GM23338 (cell line): ENCODE measurements around the gene MROH7. TPM values are rescaled to one million over a fixed set of nuclear protein-coding genes. Genes with fewer than 3 reads are reported as not detected.

ENCODE experiments used
- ATAC-seq: fragments of 200-7000 bp; cut with Tn5 transposase; 3 replicates; pipeline ENCODE4 v1.9.1; 2020
- DNase-seq: peaks from one replicate; pipeline ENCODE4 v3.0.0-alpha.2; 2015; ENCODE audit warnings: low spot score
- H2AFZ ChIP-seq: fragments of 200-600 bp; sonication (generic); 2 replicates; pipeline ENCODE4 v1.8.0; 2016; ENCODE audit warnings: antibody characterized with exemption, mild to moderate bottlenecking, moderate library complexity
- H3F3A ChIP-seq: fragments of 200-600 bp; sonication (generic); replicated peaks from 2 replicates; pipeline ENCODE4 v1.8.0; 2017; ENCODE audit warnings: antibody characterized with exemption, mixed run types, low read depth
- H3K27ac ChIP-seq: fragments of 200-600 bp; sonication (generic); 2 replicates; pipeline ENCODE4 v1.6.1; 2016; ENCODE audit warnings: low read depth
- H3K27me3 ChIP-seq: fragments of 200-600 bp; sonication (generic); 2 replicates; pipeline ENCODE4 v1.8.0; 2016; ENCODE audit warnings: mild to moderate bottlenecking, mixed run types, moderate library complexity; ENCODE audit not compliant: insufficient read depth
- H3K36me3 ChIP-seq: fragments of 200-600 bp; sonication (generic); 2 replicates; pipeline ENCODE4 v1.8.0; 2016; ENCODE audit warnings: mild to moderate bottlenecking; ENCODE audit not compliant: insufficient read depth
- H3K4me1 ChIP-seq: fragments of 200-600 bp; sonication (generic); 2 replicates; pipeline ENCODE4 v1.8.0; 2016; ENCODE audit warnings: mild to moderate bottlenecking, moderate library complexity; ENCODE audit not compliant: insufficient read depth
- H3K4me2 ChIP-seq: fragments of 200-600 bp; sonication (generic); 2 replicates; pipeline ENCODE4 v1.7.1; 2017; ENCODE audit warnings: mixed run types
- H3K4me3 ChIP-seq: fragments of 200-600 bp; sonication (generic); 2 replicates; pipeline ENCODE4 v1.6.1; 2016; ENCODE audit warnings: mixed run types
- H3K79me2 ChIP-seq: fragments of 200-600 bp; sonication (generic); replicated peaks from 2 replicates; pipeline ENCODE4 v1.8.0; 2017; ENCODE audit warnings: mild to moderate bottlenecking; ENCODE audit not compliant: insufficient read depth
- H3K9me2 ChIP-seq: fragments of 200-600 bp; sonication (generic); 2 replicates; pipeline ENCODE4 v1.8.0; 2017; ENCODE audit not compliant: insufficient read depth
- H4K20me1 ChIP-seq: fragments of 200-600 bp; sonication (generic); replicated peaks from 2 replicates; pipeline ENCODE4 v1.8.0; 2017; ENCODE audit warnings: mild to moderate bottlenecking; ENCODE audit not compliant: insufficient read depth
- H3K27ac Mint-ChIP-seq: 2 replicates; pipeline ENCODE4 v1.8.0; 2020; ENCODE audit warnings: inconsistent platforms, mild to moderate bottlenecking, moderate library complexity, mixed read lengths
- H3K27me3 Mint-ChIP-seq: 3 replicates; pipeline ENCODE4 v1.8.0; 2022; ENCODE audit warnings: low read depth, mild to moderate bottlenecking, moderate library complexity, mixed read lengths, inconsistent platforms; ENCODE audit not compliant: insufficient read depth, poor library complexity
- H3K36me3 Mint-ChIP-seq: 3 replicates; pipeline ENCODE4 v1.8.0; 2021; ENCODE audit warnings: low read depth, mild to moderate bottlenecking, inconsistent platforms, moderate library complexity, mixed read lengths
- H3K4me1 Mint-ChIP-seq: 3 replicates; pipeline ENCODE4 v1.8.0; 2020; ENCODE audit warnings: mild to moderate bottlenecking, inconsistent platforms, mixed read lengths
- H3K4me3 Mint-ChIP-seq: 3 replicates; pipeline ENCODE4 v1.8.0; 2021; ENCODE audit warnings: moderate library complexity, mild to moderate bottlenecking, inconsistent platforms, mixed read lengths
- H3K9me3 Mint-ChIP-seq: 3 replicates; pipeline ENCODE4 v1.8.0; 2020; ENCODE audit warnings: moderate library complexity, mild to moderate bottlenecking, inconsistent platforms, mixed read lengths
- CREB1 ChIP-seq: fragments of 250-450 bp; sonication (Bioruptor Pico); IDR thresholded peaks from 2 replicates; pipeline ENCODE4 v1.5.0; 2020; ENCODE audit warnings: low read depth, mild to moderate bottlenecking, moderate library complexity
- CTCF ChIP-seq, 2 experiments: fragments of 200-600 bp in 1 of 2; sonication (generic) in 1 of 2; conservative IDR thresholded peaks; 2 replicates each; pipeline versions ENCODE4 v1.5.1 to v1.6.1; 2016 to 2017; ENCODE audit warnings: antibody characterized with exemption in 2 of 2, low read depth in 2 of 2, mild to moderate bottlenecking in 2 of 2, moderate library complexity in 1 of 2
- EZH2 ChIP-seq: fragments of 200-600 bp; sonication (generic); IDR thresholded peaks from one replicate; pipeline ENCODE4 v1.8.0; 2017; ENCODE audit warnings: antibody characterized with exemption, mild to moderate bottlenecking, low read depth; ENCODE audit not compliant: unreplicated experiment
- EZH2phosphoT487 ChIP-seq: fragments of 200-600 bp; sonication (generic); IDR thresholded peaks from one replicate; pipeline ENCODE4 v1.8.1; 2018; ENCODE audit warnings: antibody characterized with exemption; ENCODE audit not compliant: unreplicated experiment
- JUNB ChIP-seq: IDR thresholded peaks from one replicate; pipeline ENCODE4 v1.6.1; 2016; ENCODE audit warnings: antibody characterized with exemption; ENCODE audit not compliant: unreplicated experiment
- NANOG ChIP-seq: IDR thresholded peaks from 2 replicates; pipeline ENCODE4 v1.6.1; 2016; ENCODE audit warnings: antibody characterized with exemption, borderline replicate concordance
- POLR2AphosphoS5 ChIP-seq: IDR thresholded peaks from 2 replicates; pipeline ENCODE4 v1.6.1; 2016; ENCODE audit warnings: antibody characterized with exemption, low read depth
- STAT1 ChIP-seq: IDR thresholded peaks from one replicate; pipeline ENCODE4 v1.6.1; 2016; ENCODE audit warnings: antibody characterized with exemption; ENCODE audit not compliant: unreplicated experiment
- ZNF114 ChIP-seq: fragments of 250-450 bp; sonication (Bioruptor Pico); IDR thresholded peaks from 2 replicates; pipeline ENCODE4 v1.5.0; 2020; ENCODE audit warnings: mild to moderate bottlenecking, moderate library complexity
- ZNF331 ChIP-seq: fragments of 250-450 bp; sonication (Bioruptor Pico); IDR thresholded peaks from 2 replicates; pipeline ENCODE4 v1.5.0; 2020; ENCODE audit warnings: low read depth, mild to moderate bottlenecking, moderate library complexity
- long read RNA-seq: library from polyadenylated mRNA; unstranded; transcript quantifications from one replicate; pipeline ENCODE4 v2.0.0, GENCODE V29; 2020; ENCODE audit not compliant: unreplicated experiment
- polyA plus RNA-seq: library from polyadenylated mRNA; unstranded; fragments of >200 nt; fragmentation: Nextera tagmentation; extraction: Ambion mirVana; gene quantifications from 2 replicates; pipeline ENCODE4 v1.2.1, GENCODE V29; 2016
- total RNA-seq: library from RNA; depleted of rRNA; stranded (reverse); fragments of >200 nt; shearing (Covaris generic); gene quantifications from 2 replicates; pipeline ENCODE4 v1.2.3, GENCODE V29; 2014; rRNA removed
- TF ChIP-seq, protein P1 (sequence below): fragments of 250-450 bp; sonication (Bioruptor Pico); IDR thresholded peaks from 2 replicates; pipeline ENCODE4 v1.5.0; 2020; ENCODE audit warnings: mild to moderate bottlenecking, moderate library complexity

MROH7 gene
- total RNA-seq: 0.17 TPM in 1 of 2 replicates, not detected in the other
- not detected in 2 replicates for polyA plus RNA-seq
- long read RNA-seq: 0 reads

GRCh38 chr1:54640863-54641836, at the start of gene MROH7:
Gene MROH7, plus strand, starts transcription at chr1:54641786. Its CDS starts 11,141 bp downstream, at chr1:54652927.
- no peak for DNase-seq
- no peaks in the 10 kb centered on the region for H4K20me1 ChIP-seq
- Mint-ChIP-seq H3K27me3 (peaks cover 8% of the 10 kb centered on the region), H3K4me1 (no peaks in the 10 kb centered on the region), H3K36me3 (peaks cover 7% of the 10 kb centered on the region; the same call in 1 of the 3 replicates), H3K4me3 (no peak within 1 kb of the TSS), H3K27ac (no peak within 1 kb of the TSS), H3K9me3 (peaks cover 26% of the 10 kb centered on the region)
- H3F3A ChIP-seq: no peaks in the 10 kb centered on the region
- no peaks in the 10 kb centered on the region for H3K27me3 ChIP-seq
- H3K4me1 ChIP-seq: no peaks in the 10 kb centered on the region
- no peak for TF ChIP-seq EZH2
- TF ChIP-seq NANOG: no peak
- TF ChIP-seq CREB1: no peak
- TF ChIP-seq EZH2phosphoT487: no peak
- TF ChIP-seq ZNF331 (CRISPR knock-in tag): no peak
- TF ChIP-seq STAT1: no peak
- no peak for TF ChIP-seq ZNF114
- TF ChIP-seq JUNB: no peak
- no peak for TF ChIP-seq CTCF (conservative IDR thresholded peaks at IDR 0.05; ENCODE audit: low read depth in 2 of 2)
- TF ChIP-seq POLR2AphosphoS5: no peak
- H3K4me2 ChIP-seq: no peak within 1 kb of the TSS
- H2AFZ ChIP-seq: no peak within 1 kb of the TSS
- H3K36me3 ChIP-seq: no peaks in the 10 kb centered on the region
- no peak for ATAC-seq
- no peaks in the 10 kb centered on the region for H3K79me2 ChIP-seq
- no peak within 1 kb of the TSS for H3K27ac ChIP-seq
- H3K9me2 ChIP-seq: no peaks in the 10 kb centered on the region
- H3K4me3 ChIP-seq: no peak within 1 kb of the TSS

- H3K27ac Mint-ChIP-seq: no peak overlapping the region
- Histone ChIP-seq H3K9me2 (no peaks in the 10 kb centered on the region), H3K36me3 (no peaks in the 10 kb centered on the region), H3K27ac (no peak overlapping the region), H3K4me2 (no peak overlapping the region), H3K27me3 (no peaks in the 10 kb centered on the region), H3K79me2 (no peaks in the 10 kb centered on the region), H4K20me1 (no peaks in the 10 kb centered on the region), H3F3A (no peaks in the 10 kb centered on the region), H2AFZ (no peak overlapping the region), H3K4me1 (peaks cover 12% of the 10 kb centered on the region; the same call in 1 of the 2 replicates), H3K4me3 (no peak overlapping the region)
- no peaks in the 10 kb centered on the region for H3K9me3 Mint-ChIP-seq
- no peak for DNase-seq
- peaks cover 11% of the 10 kb centered on the region for H3K27me3 Mint-ChIP-seq
- no peak for ATAC-seq
- no peak overlapping the region for H3K4me3 Mint-ChIP-seq
- H3K36me3 Mint-ChIP-seq: no peaks in the 10 kb centered on the region; the same call in 2 of the 3 replicates
- H3K4me1 Mint-ChIP-seq: peaks cover 15% of the 10 kb centered on the region
- no peak for TF ChIP-seq STAT1
- TF ChIP-seq CREB1: no peak
- TF ChIP-seq, protein P1, sequence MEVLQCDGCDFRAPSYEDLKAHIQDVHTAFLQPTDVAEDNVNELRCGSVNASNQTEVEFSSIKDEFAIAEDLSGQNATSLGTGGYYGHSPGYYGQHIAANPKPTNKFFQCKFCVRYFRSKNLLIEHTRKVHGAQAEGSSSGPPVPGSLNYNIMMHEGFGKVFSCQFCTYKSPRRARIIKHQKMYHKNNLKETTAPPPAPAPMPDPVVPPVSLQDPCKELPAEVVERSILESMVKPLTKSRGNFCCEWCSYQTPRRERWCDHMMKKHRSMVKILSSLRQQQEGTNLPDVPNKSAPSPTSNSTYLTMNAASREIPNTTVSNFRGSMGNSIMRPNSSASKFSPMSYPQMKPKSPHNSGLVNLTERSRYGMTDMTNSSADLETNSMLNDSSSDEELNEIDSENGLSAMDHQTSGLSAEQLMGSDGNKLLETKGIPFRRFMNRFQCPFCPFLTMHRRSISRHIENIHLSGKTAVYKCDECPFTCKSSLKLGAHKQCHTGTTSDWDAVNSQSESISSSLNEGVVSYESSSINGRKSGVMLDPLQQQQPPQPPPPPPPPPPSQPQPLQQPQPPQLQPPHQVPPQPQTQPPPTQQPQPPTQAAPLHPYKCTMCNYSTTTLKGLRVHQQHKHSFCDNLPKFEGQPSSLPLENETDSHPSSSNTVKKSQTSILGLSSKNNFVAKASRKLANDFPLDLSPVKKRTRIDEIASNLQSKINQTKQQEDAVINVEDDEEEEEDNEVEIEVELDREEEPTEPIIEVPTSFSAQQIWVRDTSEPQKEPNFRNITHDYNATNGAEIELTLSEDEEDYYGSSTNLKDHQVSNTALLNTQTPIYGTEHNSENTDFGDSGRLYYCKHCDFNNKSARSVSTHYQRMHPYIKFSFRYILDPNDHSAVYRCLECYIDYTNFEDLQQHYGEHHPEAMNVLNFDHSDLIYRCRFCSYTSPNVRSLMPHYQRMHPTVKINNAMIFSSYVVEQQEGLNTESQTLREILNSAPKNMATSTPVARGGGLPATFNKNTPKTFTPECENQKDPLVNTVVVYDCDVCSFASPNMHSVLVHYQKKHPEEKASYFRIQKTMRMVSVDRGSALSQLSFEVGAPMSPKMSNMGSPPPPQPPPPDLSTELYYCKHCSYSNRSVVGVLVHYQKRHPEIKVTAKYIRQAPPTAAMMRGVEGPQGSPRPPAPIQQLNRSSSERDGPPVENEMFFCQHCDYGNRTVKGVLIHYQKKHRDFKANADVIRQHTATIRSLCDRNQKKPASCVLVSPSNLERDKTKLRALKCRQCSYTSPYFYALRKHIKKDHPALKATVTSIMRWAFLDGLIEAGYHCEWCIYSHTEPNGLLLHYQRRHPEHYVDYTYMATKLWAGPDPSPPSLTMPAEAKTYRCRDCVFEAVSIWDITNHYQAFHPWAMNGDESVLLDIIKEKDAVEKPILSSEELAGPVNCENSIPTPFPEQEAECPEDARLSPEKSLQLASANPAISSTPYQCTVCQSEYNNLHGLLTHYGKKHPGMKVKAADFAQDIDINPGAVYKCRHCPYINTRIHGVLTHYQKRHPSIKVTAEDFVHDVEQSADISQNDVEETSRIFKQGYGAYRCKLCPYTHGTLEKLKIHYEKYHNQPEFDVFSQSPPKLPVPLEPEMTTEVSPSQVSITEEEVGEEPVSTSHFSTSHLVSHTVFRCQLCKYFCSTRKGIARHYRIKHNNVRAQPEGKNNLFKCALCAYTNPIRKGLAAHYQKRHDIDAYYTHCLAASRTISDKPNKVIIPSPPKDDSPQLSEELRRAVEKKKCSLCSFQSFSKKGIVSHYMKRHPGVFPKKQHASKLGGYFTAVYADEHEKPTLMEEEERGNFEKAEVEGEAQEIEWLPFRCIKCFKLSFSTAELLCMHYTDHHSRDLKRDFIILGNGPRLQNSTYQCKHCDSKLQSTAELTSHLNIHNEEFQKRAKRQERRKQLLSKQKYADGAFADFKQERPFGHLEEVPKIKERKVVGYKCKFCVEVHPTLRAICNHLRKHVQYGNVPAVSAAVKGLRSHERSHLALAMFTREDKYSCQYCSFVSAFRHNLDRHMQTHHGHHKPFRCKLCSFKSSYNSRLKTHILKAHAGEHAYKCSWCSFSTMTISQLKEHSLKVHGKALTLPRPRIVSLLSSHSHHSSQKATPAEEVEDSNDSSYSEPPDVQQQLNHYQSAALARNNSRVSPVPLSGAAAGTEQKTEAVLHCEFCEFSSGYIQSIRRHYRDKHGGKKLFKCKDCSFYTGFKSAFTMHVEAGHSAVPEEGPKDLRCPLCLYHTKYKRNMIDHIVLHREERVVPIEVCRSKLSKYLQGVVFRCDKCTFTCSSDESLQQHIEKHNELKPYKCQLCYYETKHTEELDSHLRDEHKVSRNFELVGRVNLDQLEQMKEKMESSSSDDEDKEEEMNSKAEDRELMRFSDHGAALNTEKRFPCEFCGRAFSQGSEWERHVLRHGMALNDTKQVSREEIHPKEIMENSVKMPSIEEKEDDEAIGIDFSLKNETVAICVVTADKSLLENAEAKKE: no peak
Observed at GRCh38 chr1:54593571-54594160, 47.9 kb upstream of the MROH7 start.
